ENCODE results near the gene ERI3. TPM values are rescaled to one million over a fixed set of nuclear protein-coding genes. Genes with fewer than 3 reads are reported as not detected.

ERI3 gene
- total and polyA plus RNA-seq, 2 of the 4 experiments (the other 2 are of a cell fraction) = 56.6 to 70.9 TPM

DNA sequence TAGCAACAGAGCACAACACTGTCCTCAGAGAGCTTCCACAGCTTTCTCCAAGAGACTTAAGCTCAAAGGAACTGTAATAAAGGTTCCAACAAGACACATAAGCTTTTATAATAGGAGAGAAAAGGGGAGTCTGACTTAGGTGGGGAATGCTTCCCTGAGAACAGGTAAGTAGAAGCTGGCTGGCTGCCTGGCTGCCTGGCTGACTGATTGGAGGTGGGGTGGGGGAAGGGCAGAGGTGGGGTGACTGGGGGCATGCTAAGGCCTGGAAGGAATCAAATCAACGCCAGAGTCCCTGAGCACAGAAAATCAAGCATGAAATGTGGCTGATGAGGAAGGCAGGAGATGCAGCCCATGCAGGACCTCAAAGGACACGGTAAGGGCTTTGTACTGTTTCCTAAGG, 96.0 kb downstream of the ERI3 start:
- H3K4me3 ChIP-seq (ENCODE audit: insufficient read depth, low read depth, low read length) = no peak overlapping the region
- no peak overlapping the region for H2BK20ac ChIP-seq (ENCODE audit: low read depth, low read length)
- H3K9me3 ChIP-seq (ENCODE audit: control insufficient read depth, insufficient read depth, low read length) = no peaks in the 10 kb centered on the region
- H4K5ac ChIP-seq (ENCODE audit: low read depth, low read length) = no peak overlapping the region
- H3K4ac ChIP-seq (ENCODE audit: low read depth, low read length) = no peak overlapping the region
- H4K8ac ChIP-seq (ENCODE audit: low read depth in 2 of 2, low read length in 2 of 2) = no peak overlapping the region
- peaks cover 5% of the 10 kb centered on the region; the same call in 1 of the 2 replicates for H3K9me1 ChIP-seq (ENCODE audit: insufficient read depth, low read length)
- in situ Hi-C loops (cut with MboI; ENCODE audit: low sequenced_read_pairs) (no loop called here), intact Hi-C loops (cut with micrococcal nuclease) (no loop called here), dilution Hi-C loops (cut with HindIII; ENCODE audit: low sequenced_read_pairs, unreplicated experiment) (no loop called here)
- CTCF ChIA-PET = no interaction called here
- H3K4me2 ChIP-seq (ENCODE audit: low read depth, low read length) = no peak overlapping the region
- H3K27me3 ChIP-seq (ENCODE audit: control insufficient read depth, insufficient read depth, low read length) = no peaks in the 10 kb centered on the region
- H2BK15ac ChIP-seq (ENCODE audit: low read depth, low read length) = no peak overlapping the region
- BruUV-seq (replicated peaks) = no TSS peak
- POLR2A ChIA-PET (ENCODE audit: unreplicated experiment) = no interaction called here
- H3K14ac ChIP-seq (replicated peaks; ENCODE audit: low read depth, low read length) = no peak overlapping the region
- no peak for TF ChIP-seq FOS (IDR thresholded peaks at IDR 0.05; ENCODE audit: low read depth, low read length)
- TF ChIP-seq BHLHE40 (IDR thresholded peaks at IDR 0.05; ENCODE audit: low read depth, low read length) = no peak
- TF ChIP-seq MAZ (IDR thresholded peaks at IDR 0.05; ENCODE audit: borderline replicate concordance, low read depth, low read length) = no peak
- TF ChIP-seq CHD1 (IDR thresholded peaks at IDR 0.05; ENCODE audit: low read depth, low read length) = no peak
- no peak for TF ChIP-seq SMC3 (IDR thresholded peaks at IDR 0.05; ENCODE audit: low read depth, low read length)
- TF ChIP-seq RAD21 (IDR thresholded peaks at IDR 0.05; ENCODE audit: low read length) = no peak
- TF ChIP-seq RCOR1 (IDR thresholded peaks at IDR 0.05; ENCODE audit: insufficient replicate concordance, low read length) = no peak
- TF ChIP-seq NFE2L2 (IDR thresholded peaks at IDR 0.05; ENCODE audit: low read depth, low read length) = no peak
- no peak for TF ChIP-seq RFX5 (IDR thresholded peaks at IDR 0.05; ENCODE audit: low read depth, low read length)
- TF ChIP-seq, protein P1, sequence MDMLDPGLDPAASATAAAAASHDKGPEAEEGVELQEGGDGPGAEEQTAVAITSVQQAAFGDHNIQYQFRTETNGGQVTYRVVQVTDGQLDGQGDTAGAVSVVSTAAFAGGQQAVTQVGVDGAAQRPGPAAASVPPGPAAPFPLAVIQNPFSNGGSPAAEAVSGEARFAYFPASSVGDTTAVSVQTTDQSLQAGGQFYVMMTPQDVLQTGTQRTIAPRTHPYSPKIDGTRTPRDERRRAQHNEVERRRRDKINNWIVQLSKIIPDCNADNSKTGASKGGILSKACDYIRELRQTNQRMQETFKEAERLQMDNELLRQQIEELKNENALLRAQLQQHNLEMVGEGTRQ (IDR thresholded peaks at IDR 0.05; ENCODE audit: low read depth, low read length) = no peak
- TF ChIP-seq ELK1 (IDR thresholded peaks at IDR 0.05; ENCODE audit: borderline replicate concordance, low read depth, low read length) = no peak
- no peak for TF ChIP-seq POLR2A (IDR thresholded peaks at IDR 0.05; ENCODE audit: low read depth, low read length)
- TF ChIP-seq MXI1 (IDR thresholded peaks at IDR 0.05; ENCODE audit: borderline replicate concordance, low read depth, low read length) = no peak
- no peak for TF ChIP-seq CTCF (conservative IDR thresholded peaks at IDR 0.05; ENCODE audit: low read depth, low read length)
- ATAC-seq (ENCODE audit: low read depth) (no peak), DNase-seq (no peak)
- H2AK9ac ChIP-seq (replicated peaks; ENCODE audit: low read depth, low read length, poor library complexity) = no peak overlapping the region
- H4K91ac ChIP-seq (ENCODE audit: insufficient read depth, low read depth, low read length) = no peak overlapping the region
- no peak overlapping the region for H3K9ac ChIP-seq (ENCODE audit: low read depth, low read length)
- H3K23ac ChIP-seq (ENCODE audit: low read depth, low read length) = no peak overlapping the region
- H3K27ac ChIP-seq (ENCODE audit: insufficient read depth, low read length) = no peak overlapping the region
- no peak overlapping the region for H2AFZ ChIP-seq (replicated peaks; ENCODE audit: low read length, poor library complexity)
- H2BK120ac ChIP-seq (ENCODE audit: low read depth, low read length) = no peak overlapping the region
- no peaks in the 10 kb centered on the region; the same call in 1 of the 2 replicates for H4K20me1 ChIP-seq (ENCODE audit: insufficient read depth, low read length)
- H2BK5ac ChIP-seq (ENCODE audit: low read depth, low read length, poor library complexity, severe bottlenecking) = no peak overlapping the region
- no peaks in the 10 kb centered on the region for H3K4me1 ChIP-seq (ENCODE audit: control insufficient read depth, insufficient read depth, low read length)
- no peak overlapping the region for H3K56ac ChIP-seq (ENCODE audit: extremely low read depth, insufficient read depth, low read length)
- H3K79me1 ChIP-seq (ENCODE audit: low read depth in 1 of 2, low read length in 2 of 2) = no peaks in the 10 kb centered on the region
- no CpG with 5 or more reads among the region's 2 CpGs for WGBS, 2 experiments (ENCODE audit: extremely low coverage in 2 of 2, insufficient read length in 1 of 2)
- H2AK5ac ChIP-seq (ENCODE audit: low read depth, low read length) = no peak overlapping the region
- no peak overlapping the region for H3K18ac ChIP-seq (ENCODE audit: low read depth, low read length)
- H3K36me3 ChIP-seq (ENCODE audit: control insufficient read depth, insufficient read depth, low read length) = peaks cover 7% of the 10 kb centered on the region

Data from IMR-90 (cell line).